Caco-2 (cell line): ENCODE measurements around the gene ARHGEF38. TPM values are rescaled to one million over a fixed set of nuclear protein-coding genes. Genes with fewer than 3 reads are reported as not detected.

ENCODE experiments used
- BruUV-seq: library from RNA; stranded (reverse); fragments of 400-500 nt; replicated peaks from 2 replicates; lab custom pipeline; 2021; lab: Mats Ljungman, UMichigan
- CTCF ChIA-PET: fragments of 300-600 bp; sonication (Branson Sonifier 250); formaldehyde crosslinking; loops from one replicate; lab custom pipeline; 2022; ENCODE audit warnings: antibody characterized with exemption; lab: Charles Lee
- POLR2A ChIA-PET: fragments of 300-600 bp; sonication (Branson Sonifier 250); formaldehyde crosslinking; loops from one replicate; lab custom pipeline; 2022; ENCODE audit warnings: antibody characterized with exemption; lab: Charles Lee
- DNase-seq, 2 experiments: peaks; one replicate each; pipeline versions ENCODE4 v3.0.0 to v3.0.0-alpha.2; 2020 to 2022
- H3K27me3 ChIP-seq: replicated peaks from 2 replicates; pipeline ENCODE4 v1.6.0; 2011; ENCODE audit warnings: low read length; ENCODE audit not compliant: control insufficient read depth, insufficient read depth
- H3K36me3 ChIP-seq: 2 replicates; pipeline ENCODE4 v1.5.1; 2011; ENCODE audit warnings: low read length; ENCODE audit not compliant: control insufficient read depth, insufficient read depth
- H3K4me1 ChIP-seq: fragments of 250-450 bp; sonication (Bioruptor Pico); 2 replicates; pipeline ENCODE4 v1.5.1; 2020; ENCODE audit warnings: mild to moderate bottlenecking
- H3K4me3 ChIP-seq: 2 replicates; pipeline ENCODE4 v1.5.1; 2011; ENCODE audit warnings: low read depth, mild to moderate bottlenecking, control low read depth, low read length
- H3K9me3 ChIP-seq: fragments of 250-450 bp; sonication (Bioruptor Pico); 2 replicates; pipeline ENCODE4 v1.5.1; 2020; ENCODE audit warnings: mild to moderate bottlenecking, moderate library complexity
- H3K27ac Mint-ChIP-seq: one replicate; pipeline ENCODE4 v1.8.0; 2022; ENCODE audit warnings: mixed read lengths; ENCODE audit not compliant: unreplicated experiment
- H3K27me3 Mint-ChIP-seq: one replicate; pipeline ENCODE4 v1.8.0; 2022; ENCODE audit warnings: mixed read lengths; ENCODE audit not compliant: insufficient read depth, unreplicated experiment
- H3K36me3 Mint-ChIP-seq: one replicate; pipeline ENCODE4 v1.8.0; 2022; ENCODE audit warnings: mild to moderate bottlenecking, mixed read lengths; ENCODE audit not compliant: insufficient read depth, unreplicated experiment
- H3K4me1 Mint-ChIP-seq: one replicate; pipeline ENCODE4 v1.8.0; 2022; ENCODE audit warnings: low read depth, mixed read lengths; ENCODE audit not compliant: unreplicated experiment
- H3K4me3 Mint-ChIP-seq: one replicate; pipeline ENCODE4 v1.8.0; 2022; ENCODE audit warnings: mild to moderate bottlenecking, moderate library complexity, mixed read lengths; ENCODE audit not compliant: unreplicated experiment
- H3K9me3 Mint-ChIP-seq: one replicate; pipeline ENCODE4 v1.8.0; 2022; ENCODE audit warnings: mixed read lengths; ENCODE audit not compliant: unreplicated experiment
- intact Hi-C: fragments of 100-400 bp; cut with micrococcal nuclease; formaldehyde crosslinking; loops from one replicate; pipeline ENCODE4 v1.10.0; 2022; ENCODE audit not compliant: unreplicated experiment
- total RNA-seq: library from RNA; stranded (reverse); gene quantifications from 2 replicates; pipeline ENCODE4 v1.2.3, GENCODE V29; 2022
- TF ChIP-seq, protein P1 (sequence below), 2 experiments: fragments of 200-600 bp in 1 of 2; IDR thresholded peaks; 1 replicate in 1 of 2; 2 replicates in 1 of 2; pipeline versions ENCODE4 v1.5.1 to v1.8.0; 2011 to 2022; ENCODE audit warnings: antibody characterized with exemption in 1 of 2, control low read depth in 1 of 2, inconsistent platforms in 1 of 2, low read depth in 1 of 2, low read length in 1 of 2, mild to moderate bottlenecking in 1 of 2, moderate library complexity in 1 of 2; ENCODE audit not compliant: insufficient read depth in 1 of 2, severe bottlenecking in 1 of 2, unreplicated experiment in 1 of 2

ARHGEF38 gene
- total RNA-seq, 1 experiment from 2014 or later = 3.5 TPM

DNA sequence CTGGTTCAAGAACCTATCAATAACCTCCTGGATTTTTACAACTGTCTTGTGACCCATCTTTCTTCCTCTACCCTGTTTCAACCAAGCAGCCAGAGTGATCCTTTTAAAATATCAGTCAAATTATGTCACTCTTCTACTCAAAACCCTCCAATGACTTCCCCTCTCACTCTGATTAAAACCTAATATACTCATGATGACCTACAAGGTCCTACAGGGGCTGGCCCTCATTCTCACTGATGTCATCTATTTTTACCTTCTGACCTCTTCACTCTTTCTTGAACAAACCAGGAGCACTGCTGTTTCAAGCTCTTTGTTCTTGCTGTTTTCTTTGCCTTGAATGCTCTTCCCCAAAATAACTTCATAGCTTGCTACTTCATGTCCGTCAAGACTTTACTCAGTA lies 48.5 kb downstream of the ARHGEF38 start:
- H3K27me3 Mint-ChIP-seq = no peaks in the 10 kb centered on the region
- H3K4me1 Mint-ChIP-seq = no peaks in the 10 kb centered on the region
- H3K27me3 ChIP-seq = no peaks in the 10 kb centered on the region
- TF ChIP-seq, protein P1, sequence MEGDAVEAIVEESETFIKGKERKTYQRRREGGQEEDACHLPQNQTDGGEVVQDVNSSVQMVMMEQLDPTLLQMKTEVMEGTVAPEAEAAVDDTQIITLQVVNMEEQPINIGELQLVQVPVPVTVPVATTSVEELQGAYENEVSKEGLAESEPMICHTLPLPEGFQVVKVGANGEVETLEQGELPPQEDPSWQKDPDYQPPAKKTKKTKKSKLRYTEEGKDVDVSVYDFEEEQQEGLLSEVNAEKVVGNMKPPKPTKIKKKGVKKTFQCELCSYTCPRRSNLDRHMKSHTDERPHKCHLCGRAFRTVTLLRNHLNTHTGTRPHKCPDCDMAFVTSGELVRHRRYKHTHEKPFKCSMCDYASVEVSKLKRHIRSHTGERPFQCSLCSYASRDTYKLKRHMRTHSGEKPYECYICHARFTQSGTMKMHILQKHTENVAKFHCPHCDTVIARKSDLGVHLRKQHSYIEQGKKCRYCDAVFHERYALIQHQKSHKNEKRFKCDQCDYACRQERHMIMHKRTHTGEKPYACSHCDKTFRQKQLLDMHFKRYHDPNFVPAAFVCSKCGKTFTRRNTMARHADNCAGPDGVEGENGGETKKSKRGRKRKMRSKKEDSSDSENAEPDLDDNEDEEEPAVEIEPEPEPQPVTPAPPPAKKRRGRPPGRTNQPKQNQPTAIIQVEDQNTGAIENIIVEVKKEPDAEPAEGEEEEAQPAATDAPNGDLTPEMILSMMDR (IDR thresholded peaks at IDR 0.05; ENCODE audit: insufficient read depth in 1 of 2, low read depth in 1 of 2, low read length in 1 of 2, severe bottlenecking in 1 of 2, unreplicated experiment in 1 of 2) = no peak
- POLR2A ChIA-PET = no interaction called here
- H3K27ac Mint-ChIP-seq = no peak overlapping the region
- no peak overlapping the region for H3K4me3 ChIP-seq
- no peak for DNase-seq
- no peaks in the 10 kb centered on the region for H3K9me3 Mint-ChIP-seq
- intact Hi-C loops = no loop called here
- no TSS peak for BruUV-seq
- CTCF ChIA-PET = no interaction called here
- H3K9me3 ChIP-seq = no peaks in the 10 kb centered on the region
- no peak overlapping the region for H3K4me3 Mint-ChIP-seq
- H3K36me3 Mint-ChIP-seq = no peaks in the 10 kb centered on the region
- no peaks in the 10 kb centered on the region for H3K36me3 ChIP-seq
- H3K4me1 ChIP-seq = peaks cover 8% of the 10 kb centered on the region

DNA sequence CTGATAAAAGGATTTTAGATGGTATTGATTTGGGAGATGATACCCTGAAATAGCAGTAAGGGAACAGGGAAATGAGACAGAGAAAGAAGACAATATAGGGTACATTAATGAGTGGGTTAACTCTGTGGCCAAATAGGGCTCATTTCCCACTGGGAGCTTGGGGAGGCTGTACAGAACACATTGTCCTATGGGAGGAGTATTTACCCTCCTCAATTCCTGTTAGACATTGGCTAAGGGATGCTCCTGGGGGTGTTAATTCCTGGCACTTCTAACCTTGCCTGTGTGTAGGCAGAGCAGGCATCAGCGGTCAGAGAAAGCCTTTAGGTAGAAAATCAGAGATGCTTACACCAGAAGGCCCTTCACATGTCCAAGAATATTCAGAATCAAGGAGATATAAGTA lies 49.0 kb downstream of the ARHGEF38 start:
- ChIA-PET POLR2A (no interaction called here), CTCF (no interaction called here)
- no peak overlapping the region for H3K27ac Mint-ChIP-seq
- no peak for DNase-seq
- no peaks in the 10 kb centered on the region for H3K27me3 ChIP-seq
- H3K4me1 Mint-ChIP-seq = no peaks in the 10 kb centered on the region
- H3K4me1 ChIP-seq = peaks cover 8% of the 10 kb centered on the region
- no peaks in the 10 kb centered on the region for H3K9me3 Mint-ChIP-seq
- intact Hi-C loops = no loop called here
- no peaks in the 10 kb centered on the region for H3K36me3 ChIP-seq
- no peaks in the 10 kb centered on the region for H3K36me3 Mint-ChIP-seq
- H3K9me3 ChIP-seq = no peaks in the 10 kb centered on the region
- no peak overlapping the region for H3K4me3 ChIP-seq
- no peaks in the 10 kb centered on the region for H3K27me3 Mint-ChIP-seq
- no peak overlapping the region for H3K4me3 Mint-ChIP-seq
- TF ChIP-seq, protein P1 (IDR thresholded peaks at IDR 0.05; ENCODE audit: insufficient read depth in 1 of 2, low read depth in 1 of 2, low read length in 1 of 2, severe bottlenecking in 1 of 2, unreplicated experiment in 1 of 2) = no peak
- no TSS peak for BruUV-seq

DNA sequence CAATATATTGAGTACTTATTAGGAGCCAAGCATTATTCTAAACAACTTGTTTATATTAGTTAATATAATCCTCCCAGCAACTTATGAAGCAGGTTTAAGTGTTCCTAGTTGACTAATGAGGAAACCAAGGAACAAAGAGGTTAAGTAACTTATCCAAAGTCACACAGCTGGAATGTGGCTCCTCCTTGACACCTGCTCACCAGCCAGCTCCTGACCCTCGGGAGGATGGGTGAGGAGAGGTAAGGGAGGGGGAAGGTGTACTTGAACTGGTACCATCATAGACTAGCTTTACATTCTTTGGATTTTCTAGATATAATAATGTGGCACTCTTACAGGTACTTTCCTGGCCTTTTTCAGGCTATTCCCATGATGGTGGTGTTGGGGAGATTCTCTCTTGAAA lies 50.7 kb downstream of the ARHGEF38 start:
- no peak overlapping the region for H3K4me3 Mint-ChIP-seq
- DNase-seq = no peak
- Histone ChIP-seq H3K9me3 (no peaks in the 10 kb centered on the region), H3K4me1 (peaks cover 4% of the 10 kb centered on the region), H3K36me3 (no peaks in the 10 kb centered on the region), H3K27me3 (no peaks in the 10 kb centered on the region), H3K4me3 (no peak overlapping the region)
- no peaks in the 10 kb centered on the region for H3K4me1 Mint-ChIP-seq
- H3K27ac Mint-ChIP-seq = no peak overlapping the region
- BruUV-seq = no TSS peak
- H3K36me3 Mint-ChIP-seq = no peaks in the 10 kb centered on the region
- TF ChIP-seq, protein P1 (IDR thresholded peaks at IDR 0.05; ENCODE audit: insufficient read depth in 1 of 2, low read depth in 1 of 2, low read length in 1 of 2, severe bottlenecking in 1 of 2, unreplicated experiment in 1 of 2) = no peak
- H3K27me3 Mint-ChIP-seq = no peaks in the 10 kb centered on the region
- POLR2A ChIA-PET = no interaction called here
- CTCF ChIA-PET = no interaction called here
- no peaks in the 10 kb centered on the region for H3K9me3 Mint-ChIP-seq
- intact Hi-C loops = no loop called here
